Epithelial cell of esophagus (primary cell): Measurements from ENCODE around the gene RASL10A.
A peak's percentile ranks its signal among the peaks of the same experiment; 100 is the strongest.
"Not testable (repeated sequence)": the region's sequence is repeated elsewhere in the genome, so short reads cannot be mapped to it uniquely, and the experiment has no call there.

Experiments
- DNase-seq: peaks from one replicate; pipeline ENCODE4 v3.0.0; 2010; ENCODE audit warnings: low read depth
- H3K4me3 ChIP-seq: 2 replicates; pipeline ENCODE4 v1.5.1; 2011; ENCODE audit warnings: mild to moderate bottlenecking, low read length, control low read depth
- CTCF ChIP-seq: IDR thresholded peaks from 2 replicates; pipeline ENCODE4 v1.5.1; 2011; ENCODE audit warnings: low read depth, mild to moderate bottlenecking, low read length, control low read depth, inconsistent platforms; ENCODE audit not compliant: insufficient read depth; ENCODE audit errors: missing control alignments

RASL10A gene

DNA sequence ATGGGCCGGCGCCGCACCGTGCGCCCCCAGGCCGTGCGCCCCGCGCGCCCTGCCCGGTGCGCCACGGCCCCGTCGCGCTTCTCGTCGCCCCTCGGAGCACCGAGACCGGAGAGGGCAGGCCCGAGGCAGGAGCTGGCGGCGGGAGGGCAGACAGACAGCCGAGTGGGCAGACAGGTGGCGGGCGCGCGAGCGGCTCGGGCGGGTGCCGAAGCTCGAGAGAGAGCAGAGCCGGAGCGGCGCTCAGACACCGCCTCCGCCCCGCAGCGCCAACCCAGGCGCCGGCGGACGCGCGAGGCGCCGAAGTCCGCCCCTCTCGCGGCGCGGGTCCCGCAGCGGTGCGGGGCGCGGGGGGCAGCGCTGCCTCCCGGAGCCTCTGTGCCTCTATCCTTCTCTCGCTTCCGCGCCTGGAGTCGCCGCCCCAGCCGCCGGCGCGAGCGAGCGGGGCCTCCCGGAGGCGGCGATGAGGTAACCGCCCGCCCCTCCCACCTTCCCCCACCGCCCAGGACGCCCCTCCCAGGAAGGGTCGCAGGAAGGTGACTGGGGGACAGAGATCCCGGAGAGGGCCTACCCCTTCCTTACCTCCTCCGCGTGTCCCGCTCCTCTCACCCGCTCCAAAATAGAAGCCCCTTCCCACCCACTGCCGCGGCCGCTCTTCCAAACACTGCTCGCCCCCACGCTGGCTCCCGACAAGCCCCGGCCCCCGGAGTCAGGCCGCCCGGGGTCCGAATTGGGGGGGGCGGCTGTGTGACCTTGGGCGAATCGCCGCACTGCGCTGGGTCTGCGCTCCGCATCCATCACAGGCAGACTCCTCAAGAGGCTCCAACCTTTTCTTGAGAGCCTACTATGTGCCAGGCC, at the start of gene RASL10A:
Gene RASL10A, minus strand, starts transcription at position 412 of the 855 bp plus-strand sequence. CDS start 451 bp downstream, outside the sequence.
- peak; percentile 23 for DNase-seq
- no peak for TF ChIP-seq CTCF
- no peak within 1 kb of the TSS for H3K4me3 ChIP-seq

GRCh38 chr22:29359469-29359868, 44.0 kb upstream of the RASL10A start:
- no peak overlapping the region for H3K4me3 ChIP-seq
- peak; percentile 45 for DNase-seq
- peak; percentile 52 for TF ChIP-seq CTCF

DNA sequence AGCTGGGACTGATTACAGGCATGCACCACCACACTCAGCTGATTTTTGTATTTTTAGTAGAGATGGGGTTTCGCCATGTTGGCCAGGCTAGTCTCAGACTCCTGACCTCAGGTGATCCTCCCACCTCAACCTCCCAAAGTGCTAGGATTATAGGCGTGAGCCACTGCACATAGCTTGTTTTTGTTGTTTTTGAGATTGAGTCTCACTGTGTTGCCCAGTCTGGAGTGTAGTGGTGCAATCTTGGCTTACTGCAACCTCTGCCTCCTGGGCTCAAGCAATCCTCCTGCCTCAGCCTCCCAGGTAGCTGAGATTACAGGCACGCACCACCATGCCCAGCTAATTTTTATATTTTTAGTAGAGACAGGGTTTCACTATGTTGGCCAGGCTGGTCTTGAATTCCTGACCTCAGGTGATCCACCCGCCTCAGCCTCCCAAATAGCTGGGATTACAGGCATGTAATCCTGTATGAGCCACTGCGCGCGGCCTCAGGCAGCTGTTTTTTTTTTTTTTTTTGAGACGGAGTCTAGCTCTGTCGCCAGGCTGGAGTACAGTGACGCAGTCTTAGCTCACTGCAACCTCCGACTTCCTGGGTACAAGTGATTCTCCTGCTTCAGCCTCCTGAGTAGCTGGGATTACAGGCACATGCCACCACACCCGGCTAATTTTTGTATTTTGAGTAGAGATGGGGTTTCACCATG, 41.8 kb upstream of the RASL10A start:
- DNase-seq, H3K4me3 ChIP-seq: not testable (repeated sequence)

GRCh38 chr22:29353860-29354259, 38.4 kb upstream of the RASL10A start:
- no peak for DNase-seq
- no peak overlapping the region for H3K4me3 ChIP-seq
- TF ChIP-seq CTCF, result no peak

- no peak for TF ChIP-seq CTCF
- no peak overlapping the region for H3K4me3 ChIP-seq
- DNase-seq, result no peak
These were observed 37.8 kb upstream of the RASL10A start for GRCh38 chr22:29353286-29353685.

DNA sequence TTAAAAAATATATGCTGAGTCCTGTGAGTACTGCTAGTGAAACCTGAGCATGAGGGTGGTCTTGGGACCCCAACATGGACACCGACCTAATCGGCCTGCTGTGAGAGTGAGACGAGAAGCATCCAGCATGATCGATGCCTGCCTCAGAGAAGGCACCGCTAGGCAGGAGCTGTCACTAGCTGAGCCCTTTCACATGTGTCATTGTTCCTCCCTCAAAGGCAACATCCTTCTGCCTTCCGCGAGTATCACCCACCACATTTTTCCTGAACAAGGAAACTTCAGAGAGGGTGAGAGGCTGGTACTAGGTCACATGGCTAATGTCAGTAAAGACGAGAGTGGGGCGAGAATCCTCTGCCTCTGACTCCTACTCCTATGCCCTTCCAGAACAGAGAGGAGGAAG, 37.3 kb upstream of the RASL10A start:
- H3K4me3 ChIP-seq, result no peak overlapping the region
- TF ChIP-seq CTCF, result no peak
- no peak for DNase-seq

- H3K4me3 ChIP-seq, result no peak overlapping the region
- no peak for TF ChIP-seq CTCF
- no peak for DNase-seq
These were observed 36.4 kb upstream of the RASL10A start for GRCh38 chr22:29351891-29352290.
